HAP-1 (cell line): ENCODE results near the gene CCDC186.

ENCODE experiments used
- DNase-seq, 2 experiments: peaks; one replicate each; pipeline ENCODE4 v3.0.0-alpha.2; 2016 to 2020; ENCODE audit warnings: low spot score in 2 of 2
- H3K27me3 ChIP-seq: fragments of 250-450 bp; sonication (Bioruptor Pico); 2 replicates; pipeline ENCODE4 v1.5.1; 2020; ENCODE audit warnings: low read depth, mild to moderate bottlenecking, moderate library complexity
- H3K36me3 ChIP-seq: fragments of 250-450 bp; sonication (Bioruptor Pico); replicated peaks from 2 replicates; pipeline ENCODE4 v1.5.1; 2020; ENCODE audit warnings: mild to moderate bottlenecking
- H3K4me1 ChIP-seq: fragments of 250-450 bp; sonication (Bioruptor Pico); 2 replicates; pipeline ENCODE4 v1.5.1; 2020; ENCODE audit warnings: mild to moderate bottlenecking
- H3K4me3 ChIP-seq: fragments of 250-450 bp; sonication (Bioruptor Pico); 2 replicates; pipeline ENCODE4 v1.5.1; 2020; ENCODE audit warnings: mild to moderate bottlenecking, moderate library complexity
- H3K9me3 ChIP-seq: fragments of 250-450 bp; sonication (Bioruptor Pico); 2 replicates; pipeline ENCODE4 v1.5.1; 2020; ENCODE audit warnings: mild to moderate bottlenecking, moderate library complexity
- in situ Hi-C: fragments of 300-500 bp; cut with MboI; formaldehyde crosslinking; loops from 3 replicates; pipeline ENCODE4 v1.14.3; 2020; ENCODE audit warnings: low sequenced_read_pairs, inconsistent platforms, mixed read lengths

The CCDC186 gene

GRCh38 chr10:114173921-114174694, at the start of gene CCDC186:
CCDC186 (minus strand) TSS chr10:114174203; CDS start chr10:114163268, 10,935 bp downstream.
- Histone ChIP-seq H3K27me3 (no peaks in the 10 kb centered on the region), H3K4me1 (peaks cover 15% of the 10 kb centered on the region), H3K9me3 (no peaks in the 10 kb centered on the region), H3K36me3 (no peaks in the 10 kb centered on the region), H3K4me3 (peak within 1 kb of the TSS; percentile 93)
- in situ Hi-C loops, result no loop called here
- DNase-seq, result peak; percentile 91 to 97

- Histone ChIP-seq H3K4me1 (no peaks in the 10 kb centered on the region), H3K9me3 (no peaks in the 10 kb centered on the region), H3K4me3 (no peak overlapping the region), H3K27me3 (peaks cover 23% of the 10 kb centered on the region), H3K36me3 (no peaks in the 10 kb centered on the region)
- in situ Hi-C loops, result no loop called here
- no peak for DNase-seq
These were observed 49.1 kb upstream of the CCDC186 start for GRCh38 chr10:114223066-114223465.

- DNase-seq, result no peak
- H3K9me3 ChIP-seq, result no peaks in the 10 kb centered on the region
- no peak overlapping the region for H3K4me3 ChIP-seq
- H3K4me1 ChIP-seq, result no peaks in the 10 kb centered on the region
- peaks cover 16% of the 10 kb centered on the region for H3K27me3 ChIP-seq
- H3K36me3 ChIP-seq, result no peaks in the 10 kb centered on the region
- in situ Hi-C loops, result no loop called here
These were observed 47.2 kb upstream of the CCDC186 start for GRCh38 chr10:114221235-114221634.

- in situ Hi-C loops, result no loop called here
- Histone ChIP-seq H3K4me1 (no peaks in the 10 kb centered on the region), H3K9me3 (no peaks in the 10 kb centered on the region), H3K4me3 (no peak overlapping the region), H3K36me3 (no peaks in the 10 kb centered on the region), H3K27me3 (peaks cover 16% of the 10 kb centered on the region)
- DNase-seq, result no peak
These were observed 46.3 kb upstream of the CCDC186 start for GRCh38 chr10:114220281-114220680.

GRCh38 chr10:114215033-114215432, 41.0 kb upstream of the CCDC186 start:
- in situ Hi-C loops, result no loop called here
- Histone ChIP-seq H3K27me3 (peaks cover 4% of the 10 kb centered on the region), H3K36me3 (no peaks in the 10 kb centered on the region), H3K4me3 (no peak overlapping the region), H3K4me1 (no peaks in the 10 kb centered on the region), H3K9me3 (no peaks in the 10 kb centered on the region)
- DNase-seq, result no peak

- in situ Hi-C loops, result no loop called here
- no peak overlapping the region for H3K4me3 ChIP-seq
- H3K36me3 ChIP-seq, result no peaks in the 10 kb centered on the region
- H3K4me1 ChIP-seq, result no peaks in the 10 kb centered on the region
- no peaks in the 10 kb centered on the region for H3K9me3 ChIP-seq
- DNase-seq, result no peak
- H3K27me3 ChIP-seq, result peaks cover 3% of the 10 kb centered on the region
These were observed 38.1 kb upstream of the CCDC186 start for GRCh38 chr10:114212153-114212552.

- no peaks in the 10 kb centered on the region for H3K4me1 ChIP-seq
- H3K4me3 ChIP-seq, result no peak overlapping the region
- DNase-seq, result no peak
- peaks cover 13% of the 10 kb centered on the region for H3K27me3 ChIP-seq
- H3K9me3 ChIP-seq, result no peaks in the 10 kb centered on the region
- in situ Hi-C loops, result no loop called here
- H3K36me3 ChIP-seq, result no peaks in the 10 kb centered on the region
These were observed 34.3 kb upstream of the CCDC186 start for GRCh38 chr10:114208351-114208750.

GRCh38 chr10:114207349-114207748, 33.3 kb upstream of the CCDC186 start:
- Histone ChIP-seq H3K9me3 (no peaks in the 10 kb centered on the region), H3K36me3 (no peaks in the 10 kb centered on the region), H3K27me3 (peaks cover 13% of the 10 kb centered on the region), H3K4me1 (no peaks in the 10 kb centered on the region), H3K4me3 (no peak overlapping the region)
- no peak for DNase-seq
- in situ Hi-C loops, result no loop called here

- no peak for DNase-seq
- H3K27me3 ChIP-seq, result peaks cover 13% of the 10 kb centered on the region
- no peak overlapping the region for H3K4me3 ChIP-seq
- no peaks in the 10 kb centered on the region for H3K36me3 ChIP-seq
- H3K4me1 ChIP-seq, result no peaks in the 10 kb centered on the region; the same call in 1 of the 2 replicates
- H3K9me3 ChIP-seq, result no peaks in the 10 kb centered on the region
- in situ Hi-C loops, result no loop called here
These were observed 32.9 kb upstream of the CCDC186 start for GRCh38 chr10:114206902-114207301.

GRCh38 chr10:114202812-114203211, 28.8 kb upstream of the CCDC186 start:
- no peaks in the 10 kb centered on the region for H3K9me3 ChIP-seq
- no peaks in the 10 kb centered on the region for H3K36me3 ChIP-seq
- in situ Hi-C loops, result no loop called here
- no peak for DNase-seq
- H3K4me1 ChIP-seq, result peaks cover 3% of the 10 kb centered on the region; the same call in 1 of the 2 replicates
- peaks cover 10% of the 10 kb centered on the region for H3K27me3 ChIP-seq
- no peak overlapping the region for H3K4me3 ChIP-seq

GRCh38 chr10:114199239-114199638, 25.2 kb upstream of the CCDC186 start:
- peaks cover 6% of the 10 kb centered on the region for H3K27me3 ChIP-seq
- peaks cover 3% of the 10 kb centered on the region; the same call in 1 of the 2 replicates for H3K4me1 ChIP-seq
- in situ Hi-C loops, result no loop called here
- DNase-seq, result no peak
- H3K36me3 ChIP-seq, result no peaks in the 10 kb centered on the region
- H3K4me3 ChIP-seq, result no peak overlapping the region
- H3K9me3 ChIP-seq, result no peaks in the 10 kb centered on the region

- Histone ChIP-seq H3K27me3 (no peaks in the 10 kb centered on the region; the same call in 1 of the 2 replicates), H3K4me3 (no peak overlapping the region), H3K4me1 (no peaks in the 10 kb centered on the region), H3K9me3 (no peaks in the 10 kb centered on the region), H3K36me3 (no peaks in the 10 kb centered on the region)
- in situ Hi-C loops, result no loop called here
- no peak for DNase-seq
These were observed 21.1 kb upstream of the CCDC186 start for GRCh38 chr10:114195079-114195478.

GRCh38 chr10:114189700-114190099, 15.7 kb upstream of the CCDC186 start:
- no peaks in the 10 kb centered on the region for H3K36me3 ChIP-seq
- H3K4me3 ChIP-seq, result no peak overlapping the region
- H3K9me3 ChIP-seq, result no peaks in the 10 kb centered on the region
- DNase-seq, result no peak
- H3K4me1 ChIP-seq, result no peaks in the 10 kb centered on the region
- peaks cover 5% of the 10 kb centered on the region; the same call in 1 of the 2 replicates for H3K27me3 ChIP-seq
- in situ Hi-C loops, result no loop called here

- no peak for DNase-seq
- H3K36me3 ChIP-seq, result no peaks in the 10 kb centered on the region
- in situ Hi-C loops, result no loop called here
These were observed 14.9 kb upstream of the CCDC186 start for GRCh38 chr10:114188900-114189299.

More at GRCh38 chr10:114188900-114189299, 14.9 kb upstream of the CCDC186 start:
- Histone ChIP-seq H3K9me3 (no peaks in the 10 kb centered on the region), H3K27me3 (peaks cover 5% of the 10 kb centered on the region; the same call in 1 of the 2 replicates), H3K4me1 (no peaks in the 10 kb centered on the region), H3K4me3 (no peak overlapping the region)
